Gastrocnemius medialis (tissue), 4 donors: ENCODE data around the gene ACTL7A.

Experiments
- CTCF ChIP-seq, 5 experiments: fragments of 450-650 bp in 3 of 5; fragments of 200-600 bp in 2 of 5; sonication (generic) in 2 of 5; IDR thresholded peaks in 4 of 5; conservative IDR thresholded peaks in 1 of 5; 1 replicate in 4 of 5; 2 replicates in 1 of 5; pipeline ENCODE4 v1.5.1; 2016 to 2019; ENCODE audit warnings: antibody characterized with exemption in 5 of 5, mild to moderate bottlenecking in 3 of 5, moderate library complexity in 3 of 5
- POLR2A ChIP-seq, 2 donors: fragments of 450-650 bp; IDR thresholded peaks; one replicate each; pipeline ENCODE4 v1.6.1; 2017; ENCODE audit warnings: antibody characterized with exemption in 2 of 2, mild to moderate bottlenecking in 2 of 2, moderate library complexity in 2 of 2

- TF ChIP-seq POLR2A (IDR thresholded peaks at IDR 0.05) (no peak), CTCF (IDR thresholded peaks at IDR 0.05 in 4 of 5, conservative IDR thresholded peaks at IDR 0.05 in 1 of 5) (no peak)
Measured at GRCh38 chr9:108910914-108911313, 48.8 kb downstream of the ACTL7A start.
